ENCODE results near the gene TTLL9.

Gene TTLL9

DNA sequence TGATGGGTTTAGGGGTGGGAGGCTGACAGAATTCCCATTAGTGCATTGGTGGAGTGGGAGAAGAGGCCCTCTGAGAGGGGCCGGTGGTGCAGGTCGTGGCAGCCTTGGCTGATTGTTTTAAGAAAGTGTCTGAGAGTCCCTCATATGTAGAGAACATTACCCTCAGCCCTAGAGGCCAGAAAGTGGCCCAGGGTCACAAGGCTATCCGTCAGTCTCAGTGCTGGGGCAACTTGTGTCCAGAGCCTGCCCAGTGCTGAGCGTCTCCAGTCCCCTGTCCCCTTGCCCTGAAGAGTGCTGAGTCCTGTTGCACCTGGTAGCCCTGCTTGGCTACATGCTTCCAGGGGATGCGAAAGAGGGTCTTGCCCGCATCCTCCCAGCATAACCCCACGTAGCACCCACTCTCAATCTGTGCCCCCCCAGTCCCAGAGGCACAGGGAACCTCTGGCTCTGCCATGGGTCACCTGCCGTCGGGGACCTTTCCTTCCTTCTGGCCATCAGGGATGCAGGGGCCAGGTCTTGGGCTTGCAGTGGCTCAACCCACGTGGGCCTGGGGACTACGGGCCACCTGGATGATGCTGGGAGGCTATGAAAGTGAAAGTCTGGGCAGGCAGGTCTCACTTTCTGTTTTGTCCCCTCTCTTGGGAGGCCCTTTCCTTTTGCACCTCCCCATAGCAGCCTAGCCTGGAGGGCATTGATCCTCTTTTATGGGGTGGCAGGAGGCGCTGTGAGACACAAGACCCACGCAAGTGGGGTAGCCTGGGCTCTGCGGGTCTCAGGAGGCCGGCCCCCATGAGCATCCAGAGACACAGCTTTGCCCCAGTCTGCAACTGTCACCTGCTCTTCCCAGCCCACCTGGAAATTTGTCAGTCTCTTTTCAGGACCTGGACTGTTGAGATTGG lies 12.3 kb upstream of the TTLL9 start:
- DNase-seq (ENCODE audit: low read depth in 2 of 2): no peak

GRCh38 chr20:31858760-31859083 lies 11.7 kb upstream of the TTLL9 start:
- no peak for DNase-seq (ENCODE audit: low read depth in 2 of 2)

- DNase-seq (ENCODE audit: low read depth in 2 of 2): no peak
Measured at GRCh38 chr20:31859266-31859997, 11.0 kb upstream of the TTLL9 start.

- no peak for DNase-seq (ENCODE audit: low read depth in 2 of 2)
Measured at GRCh38 chr20:31859998-31860380, 10.4 kb upstream of the TTLL9 start.

- no peak for DNase-seq (ENCODE audit: low read depth in 2 of 2)
Measured at GRCh38 chr20:31860390-31861134, 9.9 kb upstream of the TTLL9 start.

GRCh38 chr20:31861135-31861384 lies 9.4 kb upstream of the TTLL9 start:
- DNase-seq (ENCODE audit: low read depth in 2 of 2): no peak

DNA sequence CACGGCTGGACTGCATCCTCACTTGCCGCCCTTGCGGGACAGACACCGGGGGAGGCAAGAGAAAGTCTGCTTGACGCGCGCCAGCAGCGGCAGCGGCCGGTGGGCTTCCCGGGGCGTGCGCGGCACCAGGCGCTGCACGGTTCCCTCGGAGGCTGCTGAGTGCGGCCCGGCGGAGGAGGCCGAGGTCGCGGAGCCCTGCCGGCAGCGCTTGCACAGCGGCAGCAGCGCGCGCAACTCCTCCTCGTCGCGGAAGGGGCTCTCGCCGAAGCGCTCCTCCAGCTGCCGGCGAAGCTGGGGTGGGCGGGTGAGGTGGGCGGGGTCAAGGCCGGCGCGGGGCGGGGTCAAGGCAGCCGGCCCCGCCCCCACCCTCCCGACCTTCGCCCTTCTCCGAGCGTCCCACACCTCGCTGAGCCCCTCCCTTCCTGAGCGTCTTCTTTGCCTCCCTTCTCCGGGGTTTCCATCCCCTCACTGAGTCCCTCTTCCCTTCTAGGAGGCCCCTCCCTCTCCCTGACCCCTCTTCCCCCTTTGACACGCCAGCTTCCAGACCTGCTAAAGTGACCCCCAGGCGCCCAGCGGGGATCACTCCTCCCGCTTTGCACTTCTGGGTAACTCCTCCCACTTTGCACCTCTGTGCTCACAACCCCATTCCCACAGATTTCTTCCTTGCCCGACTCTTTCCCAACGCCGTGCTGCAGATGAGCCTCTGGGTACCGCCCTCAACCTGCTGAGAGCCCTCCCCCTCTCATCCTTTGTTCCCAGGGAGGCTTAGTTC lies 8.9 kb upstream of the TTLL9 start:
- DNase-seq (ENCODE audit: low read depth in 2 of 2): no peak

- no peak for DNase-seq (ENCODE audit: low read depth in 2 of 2)
Measured at GRCh38 chr20:31862157-31862470, 8.3 kb upstream of the TTLL9 start.

- DNase-seq (ENCODE audit: low read depth in 2 of 2): no peak
Measured at GRCh38 chr20:31862506-31862905, 7.9 kb upstream of the TTLL9 start.

- DNase-seq (ENCODE audit: low read depth in 2 of 2): no peak
Measured at GRCh38 chr20:31863296-31864085, 6.9 kb upstream of the TTLL9 start.

GRCh38 chr20:31864521-31865400 lies 5.7 kb upstream of the TTLL9 start:
- no peak for DNase-seq (ENCODE audit: low read depth in 2 of 2)

- no peak for DNase-seq (ENCODE audit: low read depth in 2 of 2)
Measured at GRCh38 chr20:31866221-31866620, 4.2 kb upstream of the TTLL9 start.

- DNase-seq (ENCODE audit: low read depth in 2 of 2): no peak
Measured at GRCh38 chr20:31868853-31869672, 1.4 kb upstream of the TTLL9 start.

DNA sequence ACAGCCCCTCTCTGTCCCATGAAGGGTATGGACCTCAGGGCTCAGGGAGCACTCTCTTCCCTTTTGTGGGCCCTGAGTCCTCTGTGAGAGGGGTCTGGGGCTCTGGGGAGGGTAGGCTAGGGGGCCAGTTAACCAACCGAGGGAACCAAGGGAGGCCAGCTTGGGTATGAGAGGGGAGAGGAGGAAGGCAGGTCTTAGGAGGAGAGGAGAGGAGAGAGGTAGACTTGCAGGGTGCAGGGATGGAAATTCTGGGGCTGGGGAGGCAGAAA lies 827 bp upstream of the TTLL9 start:
- DNase-seq (ENCODE audit: low read depth in 2 of 2): no peak

GRCh38 chr20:31870726-31871617 lies 538 bp downstream of the TTLL9 start:
- no peak for DNase-seq (ENCODE audit: low read depth in 2 of 2)

GRCh38 chr20:31871618-31871954 lies 1.2 kb downstream of the TTLL9 start:
- DNase-seq (ENCODE audit: low read depth in 2 of 2): no peak

DNA sequence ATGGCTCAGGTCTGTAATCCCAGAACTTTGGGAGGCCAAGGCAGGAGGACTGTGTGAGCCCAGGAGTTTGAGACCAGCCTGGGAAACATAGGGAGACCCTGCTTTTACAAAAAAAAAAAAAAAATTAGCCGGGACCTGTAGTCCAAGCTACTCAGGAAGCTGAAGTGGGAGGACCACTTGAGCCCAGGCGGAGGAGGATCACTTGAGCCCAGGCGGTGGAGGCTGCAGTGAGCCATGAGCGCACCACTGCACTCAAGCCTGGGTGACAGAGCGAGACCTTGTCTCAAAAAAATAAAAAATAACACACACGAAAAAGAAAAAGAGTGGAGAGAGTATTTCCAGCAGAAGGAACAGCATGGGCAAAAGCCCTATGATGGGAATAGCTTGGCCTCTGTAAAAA lies 2.0 kb downstream of the TTLL9 start:
- DNase-seq (ENCODE audit: low read depth in 2 of 2): no peak

DNA sequence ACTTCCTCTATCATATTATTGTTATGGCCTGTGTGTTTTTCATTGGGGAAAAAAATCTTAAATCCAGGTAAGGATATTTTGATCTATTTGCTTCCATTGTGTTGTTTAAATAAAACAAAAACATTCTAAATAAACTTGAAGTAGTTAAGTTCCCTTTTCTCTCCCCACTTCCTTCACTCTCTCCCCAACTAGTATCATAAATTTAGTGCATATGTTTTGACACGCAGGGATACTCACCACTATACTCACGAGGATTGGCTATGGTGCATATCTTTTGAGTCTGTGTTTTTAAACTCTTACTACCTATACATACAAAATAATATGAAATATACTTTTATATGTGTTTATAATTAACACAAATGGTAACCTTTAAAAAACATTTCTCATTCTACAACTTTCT lies 5.2 kb downstream of the TTLL9 start:
- no peak for DNase-seq (ENCODE audit: low read depth in 2 of 2)

GRCh38 chr20:31877684-31878083 lies 7.2 kb downstream of the TTLL9 start:
- no peak for DNase-seq (ENCODE audit: low read depth in 2 of 2)
